ENCODE data around the gene MAGEA3.
"Not testable (repeated sequence)": the region's sequence is repeated elsewhere in the genome, so short reads cannot be mapped to it uniquely, and the experiment has no call there.

MAGEA3 gene

GRCh38 chrX:152674652-152675051 is 23.9 kb upstream of the MAGEA3 start:
- H2AK5ac ChIP-seq (ENCODE audit: low read length, severe bottlenecking); H3K4me2 ChIP-seq (ENCODE audit: low read length, poor library complexity, severe bottlenecking); H3K9me3 ChIP-seq (ENCODE audit: control insufficient read depth, low read length); H4K8ac ChIP-seq (ENCODE audit: low read length); H3K4me3 ChIP-seq (ENCODE audit: insufficient read depth in 1 of 2, low read depth in 1 of 2, low read length in 2 of 2); H2BK15ac ChIP-seq (ENCODE audit: low read depth, poor library complexity, severe bottlenecking); H2BK12ac ChIP-seq (ENCODE audit: low read length in 2 of 2); H3K18ac ChIP-seq (ENCODE audit: low read depth in 1 of 2, low read length in 2 of 2); H2BK120ac ChIP-seq (ENCODE audit: low read depth, low read length); H3K14ac ChIP-seq (ENCODE audit: low read length in 2 of 2); H3K27me3 ChIP-seq (ENCODE audit: control insufficient read depth in 1 of 2, insufficient read depth in 1 of 2, low read length in 2 of 2); H2BK5ac ChIP-seq (ENCODE audit: low read depth, low read length, poor library complexity, severe bottlenecking); H3K23ac ChIP-seq (ENCODE audit: low read length in 2 of 2); DNase-seq; H2AFZ ChIP-seq (ENCODE audit: low read depth, low read length); H3K4ac ChIP-seq (ENCODE audit: low read depth in 1 of 2, low read length in 2 of 2); H3K9ac ChIP-seq (ENCODE audit: low read length); H3K36me3 ChIP-seq (ENCODE audit: control insufficient read depth in 1 of 2, insufficient read depth in 2 of 2, low read depth in 1 of 2, low read length in 2 of 2); H3K27ac ChIP-seq (ENCODE audit: low read length, poor library complexity, severe bottlenecking); H4K91ac ChIP-seq (ENCODE audit: low read length); H3K79me1 ChIP-seq (replicated peaks; ENCODE audit: low read length, poor library complexity, severe bottlenecking); H3K4me1 ChIP-seq (ENCODE audit: control insufficient read depth, insufficient read depth, low read depth, low read length): not testable (repeated sequence)
- no CpG with 5 or more reads among the region's 3 CpGs for WGBS

GRCh38 chrX:152681012-152681411 is 17.6 kb upstream of the MAGEA3 start:
- not testable (repeated sequence) for H3K4ac ChIP-seq (ENCODE audit: low read depth in 1 of 2, low read length in 2 of 2); H3K27ac ChIP-seq (ENCODE audit: low read length, poor library complexity, severe bottlenecking); H3K18ac ChIP-seq (ENCODE audit: low read depth in 1 of 2, low read length in 2 of 2); H3K4me1 ChIP-seq (ENCODE audit: control insufficient read depth, insufficient read depth, low read depth, low read length); H2AFZ ChIP-seq (ENCODE audit: low read depth, low read length); H2BK12ac ChIP-seq (ENCODE audit: low read length in 2 of 2); H2AK5ac ChIP-seq (ENCODE audit: low read length, severe bottlenecking); H3K4me3 ChIP-seq (ENCODE audit: insufficient read depth in 1 of 2, low read depth in 1 of 2, low read length in 2 of 2); H4K8ac ChIP-seq (ENCODE audit: low read length); H2BK15ac ChIP-seq (ENCODE audit: low read depth, poor library complexity, severe bottlenecking); H3K27me3 ChIP-seq (ENCODE audit: control insufficient read depth in 1 of 2, insufficient read depth in 1 of 2, low read length in 2 of 2); H3K79me1 ChIP-seq (replicated peaks; ENCODE audit: low read length, poor library complexity, severe bottlenecking); H3K36me3 ChIP-seq (ENCODE audit: control insufficient read depth in 1 of 2, insufficient read depth in 2 of 2, low read depth in 1 of 2, low read length in 2 of 2); H2BK5ac ChIP-seq (ENCODE audit: low read depth, low read length, poor library complexity, severe bottlenecking); H3K9me3 ChIP-seq (ENCODE audit: control insufficient read depth, low read length); H3K4me2 ChIP-seq (ENCODE audit: low read length, poor library complexity, severe bottlenecking); H3K23ac ChIP-seq (ENCODE audit: low read length in 2 of 2); H3K9ac ChIP-seq (ENCODE audit: low read length); H3K14ac ChIP-seq (ENCODE audit: low read length in 2 of 2); H2BK120ac ChIP-seq (ENCODE audit: low read depth, low read length); DNase-seq; H4K91ac ChIP-seq (ENCODE audit: low read length)
- no CpG with 5 or more reads among the region's 3 CpGs for WGBS

GRCh38 chrX:152700390-152700789 is 1.8 kb downstream of the MAGEA3 start:
- WGBS = no CpG with 5 or more reads among the region's 5 CpGs
- not testable (repeated sequence) for H2AFZ ChIP-seq (ENCODE audit: low read depth, low read length); H2BK12ac ChIP-seq (ENCODE audit: low read length in 2 of 2); H3K4me1 ChIP-seq (ENCODE audit: control insufficient read depth, insufficient read depth, low read depth, low read length); H2BK15ac ChIP-seq (ENCODE audit: low read depth, poor library complexity, severe bottlenecking); H3K14ac ChIP-seq (ENCODE audit: low read length in 2 of 2); H3K18ac ChIP-seq (ENCODE audit: low read depth in 1 of 2, low read length in 2 of 2); H3K79me1 ChIP-seq (replicated peaks; ENCODE audit: low read length, poor library complexity, severe bottlenecking); H3K9ac ChIP-seq (ENCODE audit: low read length); H3K23ac ChIP-seq (ENCODE audit: low read length in 2 of 2); H4K8ac ChIP-seq (ENCODE audit: low read length); H3K4me2 ChIP-seq (ENCODE audit: low read length, poor library complexity, severe bottlenecking); H4K91ac ChIP-seq (ENCODE audit: low read length); H3K27ac ChIP-seq (ENCODE audit: low read length, poor library complexity, severe bottlenecking); H3K27me3 ChIP-seq (ENCODE audit: control insufficient read depth in 1 of 2, insufficient read depth in 1 of 2, low read length in 2 of 2); H3K9me3 ChIP-seq (ENCODE audit: control insufficient read depth, low read length); H3K36me3 ChIP-seq (ENCODE audit: control insufficient read depth in 1 of 2, insufficient read depth in 2 of 2, low read depth in 1 of 2, low read length in 2 of 2); H2BK5ac ChIP-seq (ENCODE audit: low read depth, low read length, poor library complexity, severe bottlenecking); H3K4me3 ChIP-seq (ENCODE audit: insufficient read depth in 1 of 2, low read depth in 1 of 2, low read length in 2 of 2); H2BK120ac ChIP-seq (ENCODE audit: low read depth, low read length); H3K4ac ChIP-seq (ENCODE audit: low read depth in 1 of 2, low read length in 2 of 2); H2AK5ac ChIP-seq (ENCODE audit: low read length, severe bottlenecking); DNase-seq

GRCh38 chrX:152706500-152706899 is 7.9 kb downstream of the MAGEA3 start:
- H2BK5ac ChIP-seq (ENCODE audit: low read depth, low read length, poor library complexity, severe bottlenecking); H3K14ac ChIP-seq (ENCODE audit: low read length in 2 of 2); H4K8ac ChIP-seq (ENCODE audit: low read length); H3K4me2 ChIP-seq (ENCODE audit: low read length, poor library complexity, severe bottlenecking); H3K27me3 ChIP-seq (ENCODE audit: control insufficient read depth in 1 of 2, insufficient read depth in 1 of 2, low read length in 2 of 2); H2BK15ac ChIP-seq (ENCODE audit: low read depth, poor library complexity, severe bottlenecking); H3K9me3 ChIP-seq (ENCODE audit: control insufficient read depth, low read length); H2AFZ ChIP-seq (ENCODE audit: low read depth, low read length); H3K36me3 ChIP-seq (ENCODE audit: control insufficient read depth in 1 of 2, insufficient read depth in 2 of 2, low read depth in 1 of 2, low read length in 2 of 2); H3K4me3 ChIP-seq (ENCODE audit: insufficient read depth in 1 of 2, low read depth in 1 of 2, low read length in 2 of 2); DNase-seq; H3K27ac ChIP-seq (ENCODE audit: low read length, poor library complexity, severe bottlenecking); H2BK12ac ChIP-seq (ENCODE audit: low read length in 2 of 2); H3K79me1 ChIP-seq (replicated peaks; ENCODE audit: low read length, poor library complexity, severe bottlenecking); H2BK120ac ChIP-seq (ENCODE audit: low read depth, low read length); H3K4me1 ChIP-seq (ENCODE audit: control insufficient read depth, insufficient read depth, low read depth, low read length); H3K9ac ChIP-seq (ENCODE audit: low read length); H3K18ac ChIP-seq (ENCODE audit: low read depth in 1 of 2, low read length in 2 of 2); H4K91ac ChIP-seq (ENCODE audit: low read length); H3K23ac ChIP-seq (ENCODE audit: low read length in 2 of 2); H2AK5ac ChIP-seq (ENCODE audit: low read length, severe bottlenecking); H3K4ac ChIP-seq (ENCODE audit: low read depth in 1 of 2, low read length in 2 of 2): not testable (repeated sequence)
- no CpG with 5 or more reads among the region's 7 CpGs for WGBS
